Left forelimb (tissue), 1 donor: Measurements from ENCODE around the gene BHLHE40.
"Not testable (repeated sequence)": the region's sequence is repeated elsewhere in the genome, so short reads cannot be mapped to it uniquely, and the experiment has no call there.

ENCODE experiments used
- DNase-seq: peaks from one replicate; pipeline ENCODE4 v3.0.0-alpha.2; 2018; ENCODE audit warnings: low spot score

Gene BHLHE40

DNA sequence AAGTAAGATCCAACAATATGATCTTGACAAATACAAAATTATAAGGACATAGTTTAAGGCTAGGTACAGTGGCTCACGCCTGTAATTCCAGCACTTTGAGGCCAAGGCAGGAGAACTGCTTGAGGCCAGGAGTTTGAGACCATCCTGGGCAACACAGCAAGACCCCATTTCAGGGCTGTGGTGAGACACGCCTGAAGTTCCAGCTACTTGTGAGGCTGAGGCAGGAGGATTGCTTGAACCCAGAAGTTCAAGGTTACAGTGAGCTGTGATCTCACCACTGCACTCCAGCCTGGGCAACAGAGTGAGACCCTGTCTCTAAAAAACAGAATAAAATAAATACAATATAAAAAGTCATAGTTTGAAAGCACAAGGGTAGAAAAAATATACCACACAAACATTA, 17.4 kb upstream of the BHLHE40 start:
- not testable (repeated sequence) for DNase-seq

DNA sequence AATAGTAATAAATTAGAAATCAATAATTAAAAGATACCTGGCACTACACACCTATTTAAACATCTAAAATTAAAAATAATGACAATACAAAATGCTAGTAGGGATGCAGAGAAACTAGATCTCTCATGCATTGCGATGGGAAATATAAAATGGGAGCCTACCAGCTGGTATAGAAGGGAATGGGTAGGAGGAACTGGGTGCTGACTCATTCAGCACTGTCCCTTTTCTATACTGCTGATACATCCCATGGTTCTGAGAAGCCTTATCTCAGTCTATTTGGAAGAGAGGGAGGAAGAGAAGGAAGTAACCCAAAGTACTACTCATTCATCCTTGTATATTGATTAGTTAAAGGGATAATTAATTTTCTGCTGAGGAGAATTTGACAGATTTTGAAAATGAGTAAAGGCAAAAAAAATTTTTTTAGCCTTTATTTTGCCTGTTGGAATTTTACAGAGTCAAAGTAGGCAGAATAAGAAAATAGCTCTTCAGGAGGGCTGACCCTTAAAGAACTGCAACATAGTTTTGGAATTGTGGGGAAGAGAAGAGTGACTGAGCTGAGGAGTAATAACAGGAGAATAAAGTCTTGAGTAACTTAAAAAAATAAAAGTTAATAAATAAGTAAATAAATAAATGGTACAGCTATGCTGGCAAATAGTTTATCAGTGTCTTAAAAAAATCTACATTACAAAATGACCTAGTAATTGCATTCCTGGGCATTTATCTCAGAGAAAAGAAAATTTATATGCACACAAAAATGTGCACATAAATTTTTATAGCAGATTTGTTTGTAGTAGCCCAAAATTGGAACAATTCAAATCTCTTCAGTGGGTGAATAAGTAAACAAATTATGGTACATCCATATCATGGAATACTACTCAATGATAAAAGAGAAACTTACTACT, 15.3 kb upstream of the BHLHE40 start:
- no peak for DNase-seq

DNA sequence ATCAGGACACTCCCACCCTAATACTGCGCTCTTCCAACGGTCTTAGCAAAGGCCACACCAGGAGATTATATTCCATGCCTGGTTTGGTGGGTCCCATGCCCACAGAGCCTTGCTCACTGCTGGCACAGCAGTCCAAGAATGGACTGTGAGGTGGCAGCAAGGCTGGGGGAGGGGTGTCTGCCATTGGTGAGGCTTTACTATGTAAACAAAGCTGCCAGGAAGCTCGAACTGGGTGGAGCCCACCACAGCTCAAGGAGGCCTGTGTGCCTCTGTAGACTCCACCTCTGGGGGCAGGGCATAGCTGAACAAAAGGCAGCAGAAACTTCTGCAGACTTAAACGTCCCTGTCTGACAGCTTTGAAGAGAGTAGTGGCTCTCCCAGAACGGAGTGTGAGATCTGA, 13.2 kb upstream of the BHLHE40 start:
- not testable (repeated sequence) for DNase-seq

DNA sequence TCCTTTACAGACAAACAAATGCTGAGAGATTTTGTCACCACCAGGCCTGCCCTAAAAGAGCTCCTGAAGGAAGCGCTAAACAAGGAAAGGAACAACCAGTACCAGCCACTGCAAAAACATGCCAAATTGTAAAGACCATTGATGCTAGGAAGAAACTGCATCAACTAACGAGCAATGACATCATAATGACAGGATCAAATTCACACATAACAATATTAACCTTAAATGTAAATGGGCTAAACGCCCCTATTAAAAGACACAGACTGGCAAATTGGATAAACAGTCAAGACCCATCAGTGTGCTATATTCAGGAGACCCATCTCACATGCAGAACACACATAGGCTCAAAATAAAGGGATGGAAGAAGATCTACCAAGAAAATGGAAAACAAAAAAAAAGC, 11.6 kb upstream of the BHLHE40 start:
- DNase-seq, result not testable (repeated sequence)

DNA sequence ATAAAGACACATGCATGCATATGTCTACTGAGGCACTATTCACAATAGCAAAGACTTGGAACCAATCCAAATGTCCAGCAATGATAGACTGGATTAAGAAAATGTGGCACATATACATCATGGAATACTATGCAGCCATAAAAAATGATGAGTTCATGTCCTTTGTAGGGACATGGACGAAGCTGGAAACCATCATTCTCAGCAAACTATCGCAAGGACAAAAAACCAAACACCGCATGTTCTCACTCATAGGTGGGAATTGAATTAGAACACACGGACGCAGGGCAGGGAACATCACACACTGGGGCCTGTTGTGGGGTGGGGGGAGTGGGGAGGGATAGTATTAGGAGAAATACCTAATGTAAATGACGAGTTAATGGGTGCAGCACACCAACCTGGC, 7.8 kb upstream of the BHLHE40 start:
- DNase-seq, result not testable (repeated sequence)

DNA sequence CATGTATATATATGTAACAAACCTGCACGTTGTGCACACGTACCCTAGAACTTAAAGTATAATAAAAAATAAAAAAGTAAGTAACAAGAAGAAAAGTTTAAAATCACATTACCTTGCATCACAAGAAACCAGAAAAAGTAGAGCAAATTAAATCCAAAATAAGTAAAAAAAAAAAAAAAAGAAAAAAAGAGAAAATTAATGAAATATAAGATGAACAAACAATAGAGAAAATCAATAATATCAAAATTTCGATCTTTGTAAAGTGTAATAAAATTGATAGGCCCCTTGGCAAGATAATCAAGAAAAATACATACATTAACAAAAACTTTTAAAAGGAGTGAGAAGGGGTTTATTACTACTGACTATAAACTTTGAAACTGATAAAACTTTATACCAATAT, 7.4 kb upstream of the BHLHE40 start:
- DNase-seq, result no peak

DNA sequence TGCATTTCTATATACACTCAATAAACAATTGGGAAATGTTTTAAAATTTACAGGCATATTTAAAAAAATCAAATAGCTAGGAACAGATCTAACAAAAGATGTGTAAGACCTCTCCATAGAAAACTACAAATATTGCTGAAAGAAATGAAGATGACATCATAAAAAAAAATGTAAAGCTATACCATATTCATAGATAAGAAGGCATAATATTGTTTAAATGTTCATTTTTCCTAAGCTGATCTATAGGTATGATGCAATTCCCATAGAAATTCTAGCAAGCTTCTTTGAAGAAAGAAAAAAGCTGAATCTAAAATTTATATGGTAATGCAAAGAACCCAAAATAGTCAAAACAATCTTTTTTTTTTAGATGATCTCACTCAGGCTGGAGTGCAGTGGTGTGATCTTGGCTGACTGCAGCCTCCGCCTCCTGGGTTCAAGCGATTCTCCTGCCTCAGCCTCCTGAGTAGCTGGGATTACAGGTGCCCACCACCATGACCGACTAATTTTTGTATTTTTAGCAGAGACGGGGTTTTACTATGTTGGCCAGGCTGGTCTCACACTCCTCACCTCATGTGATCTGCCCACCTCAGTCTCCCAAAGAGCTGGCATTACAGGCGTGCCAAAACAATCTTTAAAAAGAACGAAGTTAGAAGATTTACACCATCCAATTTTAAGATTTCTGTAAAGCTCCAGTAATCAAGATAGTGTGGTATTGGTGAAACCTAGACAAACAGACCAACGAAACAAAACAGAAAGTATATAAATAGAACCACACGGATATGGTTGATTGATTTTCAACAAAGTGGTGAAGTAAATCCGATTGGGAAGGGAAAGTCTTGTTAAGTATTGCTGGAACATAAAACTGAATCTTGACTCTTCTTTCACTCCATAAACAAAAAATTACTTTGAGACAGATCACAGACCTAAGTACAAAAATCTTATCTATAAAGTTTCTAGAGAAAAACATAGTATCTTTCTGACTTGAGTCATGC, 6.3 kb upstream of the BHLHE40 start:
- no peak for DNase-seq

DNA sequence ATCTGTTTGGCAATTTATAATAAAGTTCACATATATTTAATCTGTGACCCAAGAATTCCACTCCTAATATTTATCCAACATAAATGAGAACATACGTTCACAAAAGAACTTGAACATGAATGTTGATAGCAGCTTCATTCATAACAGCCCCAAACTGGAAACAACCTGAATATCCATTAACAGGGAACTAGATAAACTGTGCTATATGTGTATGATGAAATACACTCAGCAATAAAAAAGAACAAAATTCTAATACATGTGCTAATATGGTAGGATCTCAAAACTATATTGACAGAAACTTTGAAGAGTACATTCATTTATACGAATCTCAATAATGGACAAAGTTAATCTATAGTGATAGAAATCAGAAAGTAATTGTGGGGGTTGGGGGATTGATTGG, 5.1 kb upstream of the BHLHE40 start:
- no peak for DNase-seq

DNA sequence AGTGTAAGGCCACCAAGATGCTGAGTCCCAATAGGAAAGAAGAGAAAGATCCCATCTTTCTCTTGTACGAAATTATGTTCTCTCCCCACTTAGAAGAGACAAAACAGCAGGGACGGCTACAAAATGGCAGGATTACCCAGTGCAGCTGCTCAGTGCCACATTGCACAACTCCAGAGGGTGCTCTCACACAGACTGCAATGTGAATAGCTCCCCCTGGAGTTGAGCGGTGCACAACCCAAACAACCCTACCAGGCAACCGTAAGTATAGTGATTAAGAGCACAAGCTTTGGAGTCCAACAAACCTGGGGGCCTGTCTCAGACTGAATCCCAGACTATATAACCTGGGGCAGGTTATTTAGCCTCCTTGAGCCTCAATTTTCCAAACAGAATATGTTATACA, 3.1 kb upstream of the BHLHE40 start:
- DNase-seq, result no peak

DNA sequence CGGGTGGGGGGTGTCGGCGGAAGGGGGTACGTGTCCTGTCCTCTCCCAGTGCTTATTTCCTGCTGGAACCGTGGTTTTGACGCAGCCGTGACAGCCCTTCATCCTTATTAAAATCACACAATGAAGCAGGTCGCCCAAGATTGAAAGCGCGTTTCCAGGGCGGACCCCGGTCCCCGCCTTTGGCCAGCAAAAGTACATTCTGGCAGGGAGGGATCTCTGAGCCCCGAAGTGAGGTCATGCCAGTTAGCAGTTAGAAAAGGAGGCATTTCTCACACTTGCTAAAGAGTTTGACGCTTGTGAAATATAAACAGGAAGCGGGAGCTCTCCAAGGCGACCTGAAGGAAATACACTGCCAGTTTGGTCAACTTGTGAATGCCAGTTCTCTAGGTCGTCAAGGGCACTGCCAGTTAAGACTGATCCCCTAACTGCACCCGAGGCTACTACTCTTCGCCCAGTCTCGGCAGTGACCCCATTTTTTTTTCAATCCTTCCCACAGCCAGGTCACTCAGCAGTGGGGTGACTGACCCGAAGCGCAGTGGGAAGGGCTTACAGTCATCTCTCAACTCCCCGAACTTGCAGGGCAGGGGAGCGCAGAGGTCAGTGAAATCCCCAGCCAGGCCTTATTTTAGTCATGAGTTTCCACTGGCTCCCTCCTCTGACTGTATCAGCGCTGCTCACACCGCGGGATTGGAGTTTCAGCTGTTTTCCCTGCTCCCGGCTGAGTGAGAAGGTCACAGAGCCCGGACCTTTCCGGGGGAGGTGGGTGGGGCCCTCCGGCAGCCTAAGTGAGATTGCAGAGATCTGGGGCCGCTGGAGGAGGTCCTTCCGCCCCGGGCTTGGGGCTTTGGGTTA, 2.0 kb upstream of the BHLHE40 start:
- DNase-seq, result peak; percentile 86

DNA sequence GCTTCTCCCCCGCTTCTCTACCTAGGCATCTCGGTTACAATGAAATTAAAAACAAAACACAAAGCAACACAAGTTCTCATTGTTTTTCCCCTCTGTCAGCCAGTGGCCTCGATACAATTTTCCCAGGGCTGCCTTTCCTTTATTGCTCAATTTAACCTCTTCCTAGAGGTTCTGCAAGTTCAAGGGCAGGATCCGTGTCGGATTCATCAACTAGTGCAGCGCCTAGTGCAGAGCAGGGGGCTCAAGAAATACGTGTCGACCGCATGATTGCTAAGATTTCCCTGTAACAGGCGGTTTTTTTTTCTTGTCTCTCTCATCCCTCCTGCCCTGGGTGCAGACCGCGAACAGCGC, 1.4 kb upstream of the BHLHE40 start:
- no peak for DNase-seq

DNA sequence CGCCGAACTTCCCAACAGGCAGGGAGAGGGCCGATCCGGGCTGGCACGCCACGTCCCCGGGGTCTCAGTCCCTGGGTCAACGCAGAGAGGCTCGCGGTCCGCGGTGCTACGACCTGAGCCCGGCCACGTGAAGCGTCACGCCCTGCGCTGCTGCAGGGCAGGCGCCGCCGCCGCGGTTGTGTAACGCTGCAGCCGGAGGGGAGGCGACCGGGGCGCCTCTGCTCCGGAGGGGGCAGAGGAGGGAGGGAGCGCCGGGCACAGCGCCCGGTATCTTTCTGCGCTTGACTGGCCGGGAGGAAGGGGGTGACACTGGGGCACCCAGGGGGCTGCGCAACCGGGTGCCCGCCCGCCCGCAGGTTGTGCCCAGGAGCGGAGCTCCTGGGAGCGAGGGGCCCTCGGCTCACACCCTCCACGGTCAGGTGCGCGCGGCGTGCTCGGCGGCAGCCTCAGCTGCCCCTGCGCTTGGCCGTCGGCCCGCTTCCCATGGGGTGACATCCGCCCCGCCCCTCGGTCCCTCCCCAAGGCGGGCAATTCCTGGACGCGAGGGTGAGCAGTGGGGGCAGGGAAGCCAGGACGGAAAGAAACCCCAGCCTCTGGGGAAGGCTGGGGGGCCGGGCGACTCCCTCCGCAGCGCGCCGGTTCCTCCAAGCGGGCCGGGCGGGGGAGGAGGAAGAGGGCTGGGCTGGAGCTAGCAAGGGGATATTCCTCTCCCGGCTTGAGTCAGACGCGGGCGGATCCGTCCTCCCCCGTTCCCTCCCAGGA, 852 bp upstream of the BHLHE40 start:
- DNase-seq, result peak; percentile 87

DNA sequence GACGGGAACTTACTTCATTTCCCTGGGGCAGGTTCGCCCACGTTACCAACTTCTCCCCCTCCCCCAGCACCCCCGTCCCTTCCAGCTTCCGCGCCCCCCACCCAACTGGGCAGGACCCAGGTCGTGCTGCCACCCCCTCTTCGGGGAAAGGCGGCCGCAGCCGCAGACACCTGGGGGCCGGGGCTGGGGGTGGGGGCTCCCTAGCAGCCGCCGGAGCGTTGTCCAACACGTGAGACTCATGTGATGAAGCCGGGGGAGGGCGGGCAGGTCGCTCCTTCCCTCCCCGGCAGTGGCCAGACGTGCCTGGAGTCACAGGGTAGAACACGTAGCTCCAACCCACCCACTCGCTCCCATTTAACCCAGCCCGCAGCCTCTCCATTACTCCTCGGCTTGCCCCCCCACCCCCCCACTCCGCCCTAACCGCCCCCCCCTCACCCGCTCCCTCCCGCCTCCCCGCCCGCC, 240 bp upstream of the BHLHE40 start:
- peak; percentile 92 for DNase-seq

DNA sequence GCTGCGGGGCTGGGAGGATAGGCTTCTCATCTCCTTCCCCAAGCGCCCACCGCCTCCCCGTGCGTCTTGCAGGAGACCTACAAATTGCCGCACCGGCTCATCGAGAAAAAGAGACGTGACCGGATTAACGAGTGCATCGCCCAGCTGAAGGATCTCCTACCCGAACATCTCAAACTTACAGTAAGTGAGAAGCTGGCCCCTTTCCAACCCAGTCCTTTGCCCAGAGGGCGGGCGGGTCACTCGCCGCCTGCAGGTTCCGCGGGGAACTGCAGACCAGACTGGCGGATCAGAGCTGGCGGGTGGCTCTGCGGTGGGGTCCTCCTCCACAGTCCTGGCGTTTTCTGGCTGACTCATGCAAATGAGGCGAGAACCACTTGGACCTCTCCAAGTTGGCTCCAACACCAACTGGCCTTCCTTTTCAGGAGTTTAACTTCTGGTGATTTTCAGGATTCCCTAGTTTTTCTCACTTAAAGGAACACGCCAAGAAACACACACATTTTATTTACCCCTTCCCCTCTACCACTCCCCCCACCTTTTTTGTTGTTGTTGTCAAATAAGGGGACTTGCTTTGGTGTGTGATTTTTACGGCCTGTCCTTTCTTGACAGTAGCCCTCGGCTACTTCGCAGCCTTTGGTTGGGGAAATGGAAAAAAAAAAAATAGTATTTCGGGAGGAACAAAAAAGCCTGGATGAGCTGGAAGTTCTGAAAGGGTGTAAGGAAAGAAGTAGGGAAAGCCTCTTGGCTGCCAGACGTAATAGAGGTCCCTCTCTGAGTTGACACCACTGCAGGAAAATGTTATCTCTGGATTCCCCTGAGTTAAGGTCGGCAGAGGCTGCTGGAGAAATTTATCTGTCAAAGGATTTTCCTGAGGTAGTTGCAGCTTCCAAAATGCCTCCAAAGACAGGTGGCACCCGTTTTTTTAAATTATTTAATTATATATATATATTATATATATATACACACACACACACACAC, 1.3 kb downstream of the BHLHE40 start:
- peak; percentile 91 for DNase-seq

DNA sequence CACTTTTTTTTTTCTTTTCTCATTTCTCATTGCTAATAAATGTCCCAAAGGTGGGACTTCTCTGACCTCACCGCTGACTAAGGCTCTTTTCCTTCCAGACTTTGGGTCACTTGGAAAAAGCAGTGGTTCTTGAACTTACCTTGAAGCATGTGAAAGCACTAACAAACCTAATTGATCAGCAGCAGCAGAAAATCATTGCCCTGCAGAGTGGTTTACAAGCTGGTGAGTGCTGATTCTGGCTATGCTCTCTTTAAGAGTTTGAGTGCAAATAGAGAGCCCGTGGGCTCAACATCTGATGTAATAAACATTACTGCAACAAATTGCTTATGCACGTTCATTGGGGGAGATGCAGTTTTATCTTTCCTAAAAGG, 2.0 kb downstream of the BHLHE40 start:
- no peak for DNase-seq

DNA sequence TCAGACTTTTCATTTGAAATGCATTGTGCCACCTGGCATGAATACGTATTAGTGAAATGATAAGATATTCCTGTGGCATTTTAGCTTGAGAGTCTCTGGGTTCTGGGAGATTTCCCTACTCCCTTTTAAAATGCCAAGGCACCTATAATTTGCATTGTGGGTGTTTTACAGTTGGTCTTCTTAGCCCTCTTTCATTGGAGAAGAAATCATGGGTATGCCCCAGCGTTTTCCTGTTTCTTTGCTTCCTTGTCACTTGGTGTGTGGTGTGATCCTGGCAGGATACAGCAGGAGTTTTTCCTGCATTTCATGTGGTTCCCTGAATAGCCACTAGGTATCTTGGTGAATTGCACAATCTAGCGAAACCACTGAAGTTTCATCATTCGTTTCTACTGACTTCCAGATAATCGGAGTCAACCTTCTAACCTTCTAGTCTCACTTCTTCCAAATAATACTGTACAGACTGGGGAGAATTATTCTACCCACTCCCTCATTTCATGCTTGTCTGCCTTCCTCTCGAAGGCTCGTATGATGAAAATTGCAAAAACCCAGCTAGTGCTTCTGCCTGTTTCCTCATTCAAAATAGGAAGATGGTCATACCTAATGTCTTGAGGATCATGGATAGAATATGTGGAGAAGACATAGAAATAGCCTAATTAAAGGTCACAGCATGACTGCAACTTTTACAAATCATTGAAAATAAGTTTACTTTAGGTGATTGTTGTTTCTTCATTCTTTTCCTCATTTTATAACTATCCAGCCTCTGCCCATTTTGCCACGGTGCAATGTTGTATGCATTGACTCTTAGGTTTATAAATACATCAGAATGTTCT, 2.6 kb downstream of the BHLHE40 start:
- DNase-seq, result no peak

DNA sequence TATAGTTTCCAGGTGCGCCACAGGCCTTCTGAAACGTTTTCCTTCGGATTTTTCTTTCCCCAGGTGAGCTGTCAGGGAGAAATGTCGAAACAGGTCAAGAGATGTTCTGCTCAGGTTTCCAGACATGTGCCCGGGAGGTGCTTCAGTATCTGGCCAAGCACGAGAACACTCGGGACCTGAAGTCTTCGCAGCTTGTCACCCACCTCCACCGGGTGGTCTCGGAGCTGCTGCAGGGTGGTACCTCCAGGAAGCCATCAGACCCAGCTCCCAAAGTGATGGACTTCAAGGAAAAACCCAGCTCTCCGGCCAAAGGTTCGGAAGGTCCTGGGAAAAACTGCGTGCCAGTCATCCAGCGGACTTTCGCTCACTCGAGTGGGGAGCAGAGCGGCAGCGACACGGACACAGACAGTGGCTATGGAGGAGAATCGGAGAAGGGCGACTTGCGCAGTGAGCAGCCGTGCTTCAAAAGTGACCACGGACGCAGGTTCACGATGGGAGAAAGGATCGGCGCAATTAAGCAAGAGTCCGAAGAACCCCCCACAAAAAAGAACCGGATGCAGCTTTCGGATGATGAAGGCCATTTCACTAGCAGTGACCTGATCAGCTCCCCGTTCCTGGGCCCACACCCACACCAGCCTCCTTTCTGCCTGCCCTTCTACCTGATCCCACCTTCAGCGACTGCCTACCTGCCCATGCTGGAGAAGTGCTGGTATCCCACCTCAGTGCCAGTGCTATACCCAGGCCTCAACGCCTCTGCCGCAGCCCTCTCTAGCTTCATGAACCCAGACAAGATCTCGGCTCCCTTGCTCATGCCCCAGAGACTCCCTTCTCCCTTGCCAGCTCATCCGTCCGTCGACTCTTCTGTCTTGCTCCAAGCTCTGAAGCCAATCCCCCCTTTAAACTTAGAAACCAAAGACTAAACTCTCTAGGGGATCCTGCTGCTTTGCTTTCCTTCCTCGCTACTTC, 3.8 kb downstream of the BHLHE40 start:
- DNase-seq, result no peak
